Vagina (tissue), 2 donors: Measurements from ENCODE around the gene WWOX. TPM values are rescaled to one million over a fixed set of nuclear protein-coding genes. Genes with fewer than 3 reads are reported as not detected.

Experiments
- DNase-seq, 2 donors: peaks; one replicate each; pipeline ENCODE4 v3.0.0-alpha.2; 2017; ENCODE audit errors: extremely low spot score in 2 of 2
- H3K27ac ChIP-seq: fragments of 200-600 bp; sonication (generic); one replicate; pipeline ENCODE4 v1.5.1; 2019
- H3K27me3 ChIP-seq: fragments of 200-600 bp; sonication (generic); one replicate; pipeline ENCODE4 v1.5.1; 2019
- H3K36me3 ChIP-seq, 2 donors: fragments of 200-600 bp; sonication (generic); one replicate each; pipeline ENCODE4 v1.5.1; 2017 to 2019
- H3K4me1 ChIP-seq: fragments of 200-600 bp; sonication (generic); one replicate; pipeline ENCODE4 v1.5.1; 2019
- H3K4me3 ChIP-seq, 2 donors: fragments of 200-600 bp; sonication (generic); 1 replicate in 1 of 2; 2 replicates in 1 of 2; pipeline ENCODE4 v1.5.1; 2016 to 2019
- H3K9me3 ChIP-seq: fragments of 200-600 bp; sonication (generic); one replicate; pipeline ENCODE4 v1.5.1; 2019
- POLR2A ChIP-seq, 2 donors: fragments of 450-650 bp; IDR thresholded peaks; one replicate each; pipeline ENCODE4 v1.6.1; 2017; ENCODE audit warnings: antibody characterized with exemption in 2 of 2, mild to moderate bottlenecking in 2 of 2, moderate library complexity in 2 of 2
- POLR2AphosphoS5 ChIP-seq, 2 donors: sonication (generic); formaldehyde crosslinking; IDR thresholded peaks; one replicate each; pipeline ENCODE4 v1.9.0; 2017; ENCODE audit warnings: antibody characterized with exemption in 2 of 2, mild to moderate bottlenecking in 2 of 2, low read depth in 1 of 2; ENCODE audit not compliant: insufficient read depth in 1 of 2
- intact Hi-C: fragments of 100-400 bp; cut with DNase I; formaldehyde crosslinking; loops from one replicate; pipeline ENCODE4 v1.15.1; 2023
- total RNA-seq: library from RNA; depleted of rRNA; stranded (reverse); fragments of >200 nt; gene quantifications from one replicate; pipeline ENCODE4 v1.2.3, GENCODE V29; 2016
- TF ChIP-seq, protein P1 (sequence below), 3 experiments: fragments of 450-650 bp in 2 of 3; fragments of 200-600 bp in 1 of 3; sonication (generic) in 1 of 3; IDR thresholded peaks; one replicate each; pipeline ENCODE4 v1.5.1; 2017 to 2019; ENCODE audit warnings: antibody characterized with exemption in 3 of 3, mild to moderate bottlenecking in 2 of 3, moderate library complexity in 2 of 3

The WWOX gene
- total RNA-seq, 1 donor from 2014 or later: 33.1 TPM

DNA sequence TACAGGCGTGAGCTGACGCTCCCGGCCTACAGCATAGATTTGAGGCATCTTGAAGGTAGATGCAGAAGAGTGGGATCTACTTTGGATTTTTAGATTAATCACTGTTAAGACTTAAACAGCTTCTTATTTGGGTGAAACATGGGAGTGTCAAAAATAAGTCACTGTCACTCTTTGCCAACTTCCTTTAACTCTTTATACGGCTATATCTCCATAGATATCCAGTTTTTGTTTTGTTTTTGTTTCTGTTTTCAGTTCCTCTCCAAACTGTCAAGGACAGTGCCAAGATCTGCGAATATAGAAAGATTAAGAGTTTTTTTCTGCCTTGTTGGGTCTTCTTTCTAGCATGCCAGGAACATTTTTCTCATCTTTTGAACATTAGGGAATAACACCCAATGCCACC lies 706.1 kb downstream of the WWOX start:
- H3K27me3 ChIP-seq: no peaks in the 10 kb centered on the region
- intact Hi-C loops: no loop called here
- TF ChIP-seq POLR2A (IDR thresholded peaks at IDR 0.05) (no peak), POLR2AphosphoS5 (IDR thresholded peaks at IDR 0.05; ENCODE audit: insufficient read depth in 1 of 2, low read depth in 1 of 2) (no peak)
- TF ChIP-seq, protein P1, sequence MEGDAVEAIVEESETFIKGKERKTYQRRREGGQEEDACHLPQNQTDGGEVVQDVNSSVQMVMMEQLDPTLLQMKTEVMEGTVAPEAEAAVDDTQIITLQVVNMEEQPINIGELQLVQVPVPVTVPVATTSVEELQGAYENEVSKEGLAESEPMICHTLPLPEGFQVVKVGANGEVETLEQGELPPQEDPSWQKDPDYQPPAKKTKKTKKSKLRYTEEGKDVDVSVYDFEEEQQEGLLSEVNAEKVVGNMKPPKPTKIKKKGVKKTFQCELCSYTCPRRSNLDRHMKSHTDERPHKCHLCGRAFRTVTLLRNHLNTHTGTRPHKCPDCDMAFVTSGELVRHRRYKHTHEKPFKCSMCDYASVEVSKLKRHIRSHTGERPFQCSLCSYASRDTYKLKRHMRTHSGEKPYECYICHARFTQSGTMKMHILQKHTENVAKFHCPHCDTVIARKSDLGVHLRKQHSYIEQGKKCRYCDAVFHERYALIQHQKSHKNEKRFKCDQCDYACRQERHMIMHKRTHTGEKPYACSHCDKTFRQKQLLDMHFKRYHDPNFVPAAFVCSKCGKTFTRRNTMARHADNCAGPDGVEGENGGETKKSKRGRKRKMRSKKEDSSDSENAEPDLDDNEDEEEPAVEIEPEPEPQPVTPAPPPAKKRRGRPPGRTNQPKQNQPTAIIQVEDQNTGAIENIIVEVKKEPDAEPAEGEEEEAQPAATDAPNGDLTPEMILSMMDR (IDR thresholded peaks at IDR 0.05): no peak
- no peaks in the 10 kb centered on the region for H3K4me1 ChIP-seq
- no peaks in the 10 kb centered on the region for H3K9me3 ChIP-seq
- DNase-seq: no peak
- H3K36me3 ChIP-seq: no peaks in the 10 kb centered on the region
- no peak overlapping the region for H3K27ac ChIP-seq
- H3K4me3 ChIP-seq: no peak overlapping the region

DNA sequence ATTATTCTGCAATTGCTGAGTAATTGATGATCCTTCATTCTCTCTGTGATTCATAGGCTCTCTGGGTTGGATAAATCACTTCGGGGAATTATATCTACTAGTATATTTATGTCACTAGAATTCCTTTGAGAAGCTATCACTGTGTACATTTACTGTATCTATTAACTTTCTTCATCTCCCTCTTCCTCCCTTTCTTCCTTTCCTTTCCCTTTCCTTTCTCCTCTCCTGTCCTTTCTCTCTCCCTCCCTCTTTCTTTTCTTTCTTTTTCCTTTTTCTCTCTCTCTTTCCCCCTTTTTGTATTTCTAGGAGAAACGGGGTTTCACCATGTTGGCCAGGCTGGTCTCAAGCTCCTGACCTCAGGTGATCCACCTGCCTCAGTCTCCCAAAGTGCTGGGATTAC lies 711.8 kb downstream of the WWOX start:
- H3K36me3 ChIP-seq: no peaks in the 10 kb centered on the region
- no peaks in the 10 kb centered on the region for H3K27me3 ChIP-seq
- H3K27ac ChIP-seq: no peak overlapping the region
- TF ChIP-seq POLR2A (IDR thresholded peaks at IDR 0.05): no peak
- H3K4me3 ChIP-seq: no peak overlapping the region
- H3K4me1 ChIP-seq: peaks cover 15% of the 10 kb centered on the region
- no peak for DNase-seq
- intact Hi-C loops: loop anchor here (10.0 kb wide), 1 partner anchor 126 kb away; no protein-coding TSS in a partner anchor
- H3K9me3 ChIP-seq: no peaks in the 10 kb centered on the region

- H3K4me3 ChIP-seq: no peak overlapping the region
Observed at GRCh38 chr16:78812582-78812981, 713.1 kb downstream of the WWOX start.

DNA sequence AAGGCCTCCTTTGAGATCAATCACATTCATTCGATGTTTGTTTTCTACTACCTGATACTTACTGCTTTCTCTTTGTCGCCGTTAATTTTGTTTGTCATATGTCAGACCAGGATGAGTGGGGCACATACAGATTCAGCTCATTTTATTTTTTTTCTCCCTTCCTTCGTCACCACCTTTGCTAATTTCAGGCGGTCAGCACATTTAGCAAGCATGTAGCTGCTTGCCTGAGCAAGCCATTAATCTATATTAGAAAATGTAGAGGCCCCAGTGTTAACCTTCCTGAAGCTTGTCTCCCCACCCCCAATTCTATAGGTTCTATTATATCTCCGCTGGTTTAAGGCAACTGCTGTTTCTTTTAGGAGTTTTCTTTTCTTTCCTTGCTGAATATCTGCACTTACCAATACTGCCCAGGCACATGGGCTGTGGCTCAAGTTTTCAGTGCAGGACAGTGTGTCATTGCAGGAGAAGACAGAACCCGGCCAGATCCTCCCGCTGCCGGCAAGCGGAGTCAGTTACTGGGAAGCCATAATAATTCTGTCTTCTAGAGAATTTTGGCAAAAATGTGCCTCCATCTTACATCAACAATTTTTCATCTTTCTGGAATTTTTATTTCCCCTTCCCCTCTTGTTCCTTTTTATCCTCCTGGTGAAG lies 714.3 kb downstream of the WWOX start:
- peaks cover 33% of the 10 kb centered on the region for H3K4me1 ChIP-seq
- TF ChIP-seq, protein P1 (IDR thresholded peaks at IDR 0.05): no peak
- TF ChIP-seq POLR2A (IDR thresholded peaks at IDR 0.05) (no peak), POLR2AphosphoS5 (IDR thresholded peaks at IDR 0.05; ENCODE audit: insufficient read depth in 1 of 2, low read depth in 1 of 2) (no peak)
- H3K27me3 ChIP-seq: no peaks in the 10 kb centered on the region
- intact Hi-C loops: loop anchor here (10.0 kb wide), 1 partner anchor 129 kb away; no protein-coding TSS in a partner anchor
- no peak for DNase-seq
- H3K9me3 ChIP-seq: no peaks in the 10 kb centered on the region
- H3K36me3 ChIP-seq: no peaks in the 10 kb centered on the region
- H3K27ac ChIP-seq: no peak overlapping the region
- H3K4me3 ChIP-seq: no peak overlapping the region

More at GRCh38 chr16:78812582-78812981, 713.1 kb downstream of the WWOX start:
- Histone ChIP-seq H3K27me3 (no peaks in the 10 kb centered on the region), H3K27ac (no peak overlapping the region), H3K9me3 (no peaks in the 10 kb centered on the region), H3K4me1 (peaks cover 22% of the 10 kb centered on the region), H3K36me3 (no peaks in the 10 kb centered on the region)
- TF ChIP-seq POLR2A (IDR thresholded peaks at IDR 0.05) (no peak), POLR2AphosphoS5 (IDR thresholded peaks at IDR 0.05; ENCODE audit: insufficient read depth in 1 of 2, low read depth in 1 of 2) (no peak)
- TF ChIP-seq, protein P1 (IDR thresholded peaks at IDR 0.05): no peak
- intact Hi-C loops: loop anchor here (10.0 kb wide), 1 partner anchor 128 kb away; no protein-coding TSS in a partner anchor
- DNase-seq: no peak

- Histone ChIP-seq H3K4me1 (peaks cover 33% of the 10 kb centered on the region), H3K27me3 (no peaks in the 10 kb centered on the region), H3K27ac (peak overlapping the region; percentile 60), H3K36me3 (no peaks in the 10 kb centered on the region), H3K9me3 (no peaks in the 10 kb centered on the region), H3K4me3 (no peak overlapping the region)
- intact Hi-C loops: loop anchor here (10.0 kb wide), 1 partner anchor 131 kb away; no protein-coding TSS in a partner anchor
- DNase-seq: no peak
- no peak for TF ChIP-seq POLR2A (IDR thresholded peaks at IDR 0.05)
- TF ChIP-seq, protein P1 (IDR thresholded peaks at IDR 0.05): no peak
Observed at GRCh38 chr16:78815713-78816112, 716.3 kb downstream of the WWOX start.
